OCI-LY3 (cell line): ENCODE data around the gene RPS6KA2.

ENCODE experiments used
- H2AFZ ChIP-seq: fragments of 200-600, 300-600 bp; shearing (Covaris generic); 2 replicates; pipeline ENCODE4 v1.6.0; 2014; ENCODE audit warnings: antibody characterized with exemption, low read depth, low read length
- H3K27ac ChIP-seq: fragments of 200-600, 300-600 bp; sonication (generic); 2 replicates; pipeline ENCODE4 v1.5.1; 2014; ENCODE audit warnings: mild to moderate bottlenecking, low read length, moderate library complexity, mixed read lengths
- H3K27me3 ChIP-seq: fragments of 200-600, 300-600 bp; sonication (generic); 2 replicates; pipeline ENCODE4 v1.6.1; 2014; ENCODE audit warnings: low read depth, low read length, mixed read lengths
- H3K36me3 ChIP-seq: fragments of 200-600, 300-600 bp; sonication (generic); replicated peaks from 2 replicates; pipeline ENCODE3; 2014; ENCODE audit warnings: low read depth, low read length, mixed read lengths
- H3K4me1 ChIP-seq: fragments of 300-600, 200-600 bp; sonication (generic); 2 replicates; pipeline ENCODE4 v1.6.1; 2014; ENCODE audit warnings: low read length, mixed read lengths
- H3K4me2 ChIP-seq: fragments of 200-600, 300-600 bp; sonication (generic); 2 replicates; pipeline ENCODE4 v1.6.1; 2014; ENCODE audit warnings: low read length, mixed read lengths
- H3K4me3 ChIP-seq: fragments of 300-600, 200-600 bp; sonication (generic); 2 replicates; pipeline ENCODE4 v1.5.1; 2014; ENCODE audit warnings: antibody characterized with exemption, mild to moderate bottlenecking, low read length, moderate library complexity
- H3K79me2 ChIP-seq: fragments of 300-600, 200-600 bp; shearing (Covaris generic); 2 replicates; pipeline ENCODE4 v1.6.1; 2014; ENCODE audit warnings: mild to moderate bottlenecking, low read length, mixed read lengths
- H3K9ac ChIP-seq: fragments of 300-600, 200-600 bp; shearing (Covaris generic); 2 replicates; pipeline ENCODE4 v1.6.0; 2014; ENCODE audit warnings: mild to moderate bottlenecking, low read length, moderate library complexity
- H3K9me3 ChIP-seq: fragments of 200-600, 300-600 bp; shearing (Covaris generic); 2 replicates; pipeline ENCODE4 v1.6.1; 2014; ENCODE audit warnings: low read length, mixed read lengths; ENCODE audit not compliant: insufficient read depth
- H4K20me1 ChIP-seq: fragments of 200-600, 300-600 bp; sonication (generic); 2 replicates; pipeline ENCODE4 v1.6.1; 2016; ENCODE audit warnings: low read length, mixed read lengths; ENCODE audit not compliant: insufficient read depth
- CTCF ChIP-seq: fragments of 200-600, 300-600 bp; sonication (generic); IDR thresholded peaks from 2 replicates; pipeline ENCODE4 v1.5.1; 2014; ENCODE audit warnings: antibody characterized with exemption, low read length, low read depth
- EZH2phosphoT487 ChIP-seq: fragments of 200-600 bp; shearing (Covaris generic); IDR thresholded peaks from 2 replicates; pipeline ENCODE4 v1.6.1; 2018; ENCODE audit warnings: antibody characterized with exemption, mixed run types, low read depth

RPS6KA2 gene

GRCh38 chr6:166662690-166663089, 35.6 kb upstream of the RPS6KA2 start:
- Histone ChIP-seq H3K27ac (no peak overlapping the region), H3K9me3 (no peaks in the 10 kb centered on the region), H2AFZ (no peak overlapping the region), H3K4me3 (no peak overlapping the region), H3K36me3 (no peaks in the 10 kb centered on the region), H3K4me2 (no peak overlapping the region), H4K20me1 (no peaks in the 10 kb centered on the region), H3K4me1 (no peaks in the 10 kb centered on the region), H3K9ac (no peak overlapping the region), H3K27me3 (peaks cover 16% of the 10 kb centered on the region; the same call in 1 of the 2 replicates), H3K79me2 (no peaks in the 10 kb centered on the region)
- TF ChIP-seq CTCF = no peak

GRCh38 chr6:166661327-166662085, 34.5 kb upstream of the RPS6KA2 start:
- H3K79me2 ChIP-seq = no peaks in the 10 kb centered on the region
- TF ChIP-seq EZH2phosphoT487 (no peak), CTCF (no peak)
- H3K4me2 ChIP-seq = no peak overlapping the region
- H3K9me3 ChIP-seq = no peaks in the 10 kb centered on the region
- H3K36me3 ChIP-seq = no peaks in the 10 kb centered on the region
- H3K4me1 ChIP-seq = peaks cover 10% of the 10 kb centered on the region
- no peak overlapping the region for H3K9ac ChIP-seq
- no peak overlapping the region for H3K27ac ChIP-seq
- H2AFZ ChIP-seq = no peak overlapping the region
- peaks cover 16% of the 10 kb centered on the region; the same call in 1 of the 2 replicates for H3K27me3 ChIP-seq
- H4K20me1 ChIP-seq = no peaks in the 10 kb centered on the region
- H3K4me3 ChIP-seq = no peak overlapping the region

- Histone ChIP-seq H3K79me2 (no peaks in the 10 kb centered on the region), H4K20me1 (no peaks in the 10 kb centered on the region), H3K9me3 (no peaks in the 10 kb centered on the region), H3K4me3 (no peak overlapping the region), H2AFZ (no peak overlapping the region), H3K36me3 (no peaks in the 10 kb centered on the region), H3K9ac (no peak overlapping the region), H3K27ac (no peak overlapping the region), H3K4me1 (peaks cover 13% of the 10 kb centered on the region), H3K27me3 (peaks cover 28% of the 10 kb centered on the region), H3K4me2 (no peak overlapping the region)
- TF ChIP-seq CTCF (no peak), EZH2phosphoT487 (no peak)
Observed at GRCh38 chr6:166660157-166660688, 33.2 kb upstream of the RPS6KA2 start.

GRCh38 chr6:166659581-166659980, 32.5 kb upstream of the RPS6KA2 start:
- no peaks in the 10 kb centered on the region for H3K79me2 ChIP-seq
- no peaks in the 10 kb centered on the region for H4K20me1 ChIP-seq
- H3K27ac ChIP-seq = no peak overlapping the region
- peaks cover 31% of the 10 kb centered on the region for H3K27me3 ChIP-seq
- no peaks in the 10 kb centered on the region for H3K9me3 ChIP-seq
- H3K36me3 ChIP-seq = no peaks in the 10 kb centered on the region
- no peak overlapping the region for H3K4me3 ChIP-seq
- H2AFZ ChIP-seq = no peak overlapping the region
- TF ChIP-seq EZH2phosphoT487 (no peak), CTCF (no peak)
- H3K4me2 ChIP-seq = no peak overlapping the region
- peaks cover 13% of the 10 kb centered on the region for H3K4me1 ChIP-seq
- no peak overlapping the region for H3K9ac ChIP-seq
